HL-60 (cell line): Measurements from ENCODE around the gene GCK.

Source experiments
- DNase-seq, 2 experiments: peaks; one replicate each; pipeline ENCODE4 v3.0.0-alpha.2; 2010 to 2020; ENCODE audit warnings: low read depth in 1 of 2, low spot score in 1 of 2
- H3K27ac ChIP-seq: fragments of 250-450 bp; sonication (Bioruptor Pico); replicated peaks from 2 replicates; pipeline ENCODE4 v1.5.1; 2020; ENCODE audit warnings: mild to moderate bottlenecking, moderate library complexity
- H3K27me3 ChIP-seq: fragments of 250-450 bp; sonication (Bioruptor Pico); 2 replicates; pipeline ENCODE4 v1.5.1; 2021; ENCODE audit warnings: mild to moderate bottlenecking, moderate library complexity; ENCODE audit not compliant: insufficient read depth, poor library complexity, severe bottlenecking
- H3K4me3 ChIP-seq: replicated peaks from 2 replicates; pipeline ENCODE4 v1.5.1; 2011; ENCODE audit warnings: mild to moderate bottlenecking, control low read depth, low read length; ENCODE audit not compliant: insufficient read depth
- GABPA ChIP-seq: IDR thresholded peaks from 2 replicates; pipeline ENCODE4 v1.6.1; 2012; ENCODE audit warnings: low read depth
- POLR2AphosphoS5 ChIP-seq: IDR thresholded peaks from 2 replicates; pipeline ENCODE4 v1.6.1; 2012; ENCODE audit warnings: low read depth
- REST ChIP-seq: IDR thresholded peaks from 2 replicates; pipeline ENCODE4 v1.6.1; 2012; ENCODE audit warnings: low read depth; ENCODE audit not compliant: insufficient replicate concordance
- SPI1 ChIP-seq: IDR thresholded peaks from 2 replicates; pipeline ENCODE4 v1.6.1; 2012; ENCODE audit warnings: low read depth, mild to moderate bottlenecking, borderline replicate concordance
- TF ChIP-seq, protein P1 (sequence below): IDR thresholded peaks from one replicate; pipeline ENCODE4 v1.5.1; 2011; ENCODE audit warnings: low read length, control low read depth, inconsistent platforms; ENCODE audit not compliant: insufficient read depth

Gene GCK

DNA sequence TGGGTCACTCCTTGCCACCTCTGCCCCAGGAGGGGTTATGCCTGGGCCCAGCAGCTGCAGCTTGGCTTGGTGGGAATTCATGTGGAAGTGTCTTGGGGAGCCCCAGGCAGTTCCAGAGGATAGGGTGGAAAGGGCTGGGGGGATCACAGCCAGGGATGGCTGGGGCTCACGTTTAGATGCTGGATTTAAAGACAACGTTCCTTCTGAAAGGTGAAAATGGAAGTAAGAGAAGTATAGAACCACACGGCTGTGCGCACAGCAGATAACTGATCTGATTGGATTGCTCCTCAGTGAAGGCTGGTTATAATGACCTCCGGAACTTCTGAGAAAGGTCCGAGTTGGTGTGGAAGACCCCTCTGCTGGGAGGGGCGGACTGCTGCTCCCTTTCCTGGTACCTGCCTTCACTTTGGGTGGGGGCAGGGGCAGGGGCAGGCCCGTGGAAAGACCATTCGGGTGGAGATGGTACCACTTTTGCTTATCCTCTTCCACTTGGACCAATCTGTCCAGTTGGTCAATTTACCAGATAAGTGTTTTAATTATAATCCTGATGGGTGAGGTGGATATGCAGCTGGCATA lies 40.2 kb downstream of the GCK start:
- Histone ChIP-seq H3K27me3 (peaks cover 6% of the 10 kb centered on the region), H3K27ac (no peak overlapping the region), H3K4me3 (no peak overlapping the region)
- TF ChIP-seq GABPA (no peak), POLR2AphosphoS5 (no peak), SPI1 (no peak), REST (no peak)
- TF ChIP-seq, protein P1, sequence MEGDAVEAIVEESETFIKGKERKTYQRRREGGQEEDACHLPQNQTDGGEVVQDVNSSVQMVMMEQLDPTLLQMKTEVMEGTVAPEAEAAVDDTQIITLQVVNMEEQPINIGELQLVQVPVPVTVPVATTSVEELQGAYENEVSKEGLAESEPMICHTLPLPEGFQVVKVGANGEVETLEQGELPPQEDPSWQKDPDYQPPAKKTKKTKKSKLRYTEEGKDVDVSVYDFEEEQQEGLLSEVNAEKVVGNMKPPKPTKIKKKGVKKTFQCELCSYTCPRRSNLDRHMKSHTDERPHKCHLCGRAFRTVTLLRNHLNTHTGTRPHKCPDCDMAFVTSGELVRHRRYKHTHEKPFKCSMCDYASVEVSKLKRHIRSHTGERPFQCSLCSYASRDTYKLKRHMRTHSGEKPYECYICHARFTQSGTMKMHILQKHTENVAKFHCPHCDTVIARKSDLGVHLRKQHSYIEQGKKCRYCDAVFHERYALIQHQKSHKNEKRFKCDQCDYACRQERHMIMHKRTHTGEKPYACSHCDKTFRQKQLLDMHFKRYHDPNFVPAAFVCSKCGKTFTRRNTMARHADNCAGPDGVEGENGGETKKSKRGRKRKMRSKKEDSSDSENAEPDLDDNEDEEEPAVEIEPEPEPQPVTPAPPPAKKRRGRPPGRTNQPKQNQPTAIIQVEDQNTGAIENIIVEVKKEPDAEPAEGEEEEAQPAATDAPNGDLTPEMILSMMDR: no peak
- no peak for DNase-seq

DNA sequence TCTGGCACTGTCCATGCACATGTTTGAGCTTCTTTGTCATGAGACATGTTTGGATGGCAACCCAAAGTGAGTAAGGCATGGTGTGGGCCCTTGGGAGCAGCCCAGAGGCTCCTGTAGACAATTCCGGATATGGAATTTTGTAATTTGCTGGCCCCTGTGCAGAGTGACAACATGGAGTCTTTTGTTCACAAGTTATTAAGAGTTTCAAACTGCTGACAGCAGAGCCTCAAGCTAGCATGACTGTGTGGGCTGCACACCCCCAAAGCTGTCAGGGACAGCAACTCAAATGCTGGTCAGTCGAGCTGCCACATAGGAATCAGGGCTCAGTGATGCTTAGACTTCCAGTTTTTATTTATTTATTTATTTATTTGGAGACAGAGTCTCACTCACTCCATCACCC lies 41.1 kb downstream of the GCK start:
- TF ChIP-seq REST (no peak), GABPA (no peak), POLR2AphosphoS5 (no peak), SPI1 (no peak)
- TF ChIP-seq, protein P1: no peak
- peaks cover 6% of the 10 kb centered on the region for H3K27me3 ChIP-seq
- H3K27ac ChIP-seq: no peak overlapping the region
- H3K4me3 ChIP-seq: no peak overlapping the region
- DNase-seq: no peak

GRCh38 chr7:44147026-44147991 lies 41.9 kb downstream of the GCK start:
- Histone ChIP-seq H3K27ac (no peak overlapping the region), H3K27me3 (peaks cover 6% of the 10 kb centered on the region), H3K4me3 (no peak overlapping the region)
- TF ChIP-seq REST (no peak), GABPA (no peak), SPI1 (no peak), POLR2AphosphoS5 (no peak)
- TF ChIP-seq, protein P1: no peak
- DNase-seq: no peak
